WERI-Rb-1 (cell line): ENCODE results near the gene MAGI2.

Source experiments
- DNase-seq: peaks from one replicate; pipeline ENCODE4 v3.0.0-alpha.2; 2020
- H3K27ac ChIP-seq: fragments of 250-450 bp; sonication (Bioruptor Pico); 2 replicates; pipeline ENCODE4 v1.5.1; 2020; ENCODE audit warnings: mild to moderate bottlenecking, moderate library complexity
- H3K27me3 ChIP-seq: fragments of 250-450 bp; sonication (Bioruptor Pico); 2 replicates; pipeline ENCODE4 v1.5.1; 2021; ENCODE audit warnings: mild to moderate bottlenecking, low read depth, moderate library complexity; ENCODE audit not compliant: insufficient read depth, severe bottlenecking
- H3K36me3 ChIP-seq: fragments of 250-450 bp; sonication (Bioruptor Pico); 2 replicates; pipeline ENCODE4 v1.5.1; 2020; ENCODE audit warnings: mild to moderate bottlenecking, moderate library complexity
- H3K4me3 ChIP-seq: 2 replicates; pipeline ENCODE4 v1.5.1; 2011; ENCODE audit warnings: low read depth, mild to moderate bottlenecking, control low read depth, low read length
- H3K9me3 ChIP-seq: fragments of 250-450 bp; sonication (Bioruptor Pico); 2 replicates; pipeline ENCODE4 v1.5.1; 2021; ENCODE audit warnings: mild to moderate bottlenecking, moderate library complexity; ENCODE audit not compliant: severe bottlenecking
- TF ChIP-seq, protein P1 (sequence below): IDR thresholded peaks from 2 replicates; pipeline ENCODE4 v1.5.1; 2011; ENCODE audit warnings: low read depth, mild to moderate bottlenecking, control low read depth, inconsistent platforms, low read length

MAGI2 gene

DNA sequence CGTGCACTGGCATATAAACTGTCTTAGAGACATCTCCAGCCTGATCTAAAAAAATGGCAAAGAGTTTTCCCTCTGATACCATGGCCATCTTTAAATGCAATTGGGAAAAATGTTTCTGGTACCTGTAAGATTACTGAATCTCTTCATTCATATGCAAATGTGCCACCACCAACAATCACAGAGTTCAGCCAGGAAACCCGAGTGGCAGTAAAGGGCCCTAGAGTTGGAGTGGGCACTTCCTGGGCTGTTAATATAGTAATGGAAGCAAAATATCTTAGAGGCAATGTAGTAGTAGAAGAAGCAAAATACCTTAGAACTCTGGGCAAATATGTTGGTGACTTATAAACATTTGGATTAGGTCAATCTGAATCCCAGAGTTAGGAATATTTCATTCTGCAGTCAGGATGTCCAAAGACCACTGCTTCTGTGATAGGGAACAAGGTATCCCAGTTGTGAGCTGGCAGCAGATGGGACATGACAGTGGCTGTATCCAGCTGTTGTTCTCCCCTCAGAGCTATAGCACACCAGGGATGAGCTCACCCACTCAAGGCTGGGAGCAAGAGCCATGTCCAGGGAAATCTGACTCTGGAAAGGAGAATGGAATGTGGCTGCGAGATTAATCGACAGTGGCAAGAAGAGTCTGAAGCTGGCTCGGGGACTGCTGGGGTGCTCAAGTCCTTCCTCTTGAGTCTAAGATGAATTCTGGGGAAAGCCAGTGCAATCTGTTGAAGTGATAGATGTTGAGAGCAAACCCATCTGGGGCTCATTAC, 1322.8 kb downstream of the MAGI2 start:
- H3K27ac ChIP-seq, result no peak overlapping the region
- TF ChIP-seq, protein P1, sequence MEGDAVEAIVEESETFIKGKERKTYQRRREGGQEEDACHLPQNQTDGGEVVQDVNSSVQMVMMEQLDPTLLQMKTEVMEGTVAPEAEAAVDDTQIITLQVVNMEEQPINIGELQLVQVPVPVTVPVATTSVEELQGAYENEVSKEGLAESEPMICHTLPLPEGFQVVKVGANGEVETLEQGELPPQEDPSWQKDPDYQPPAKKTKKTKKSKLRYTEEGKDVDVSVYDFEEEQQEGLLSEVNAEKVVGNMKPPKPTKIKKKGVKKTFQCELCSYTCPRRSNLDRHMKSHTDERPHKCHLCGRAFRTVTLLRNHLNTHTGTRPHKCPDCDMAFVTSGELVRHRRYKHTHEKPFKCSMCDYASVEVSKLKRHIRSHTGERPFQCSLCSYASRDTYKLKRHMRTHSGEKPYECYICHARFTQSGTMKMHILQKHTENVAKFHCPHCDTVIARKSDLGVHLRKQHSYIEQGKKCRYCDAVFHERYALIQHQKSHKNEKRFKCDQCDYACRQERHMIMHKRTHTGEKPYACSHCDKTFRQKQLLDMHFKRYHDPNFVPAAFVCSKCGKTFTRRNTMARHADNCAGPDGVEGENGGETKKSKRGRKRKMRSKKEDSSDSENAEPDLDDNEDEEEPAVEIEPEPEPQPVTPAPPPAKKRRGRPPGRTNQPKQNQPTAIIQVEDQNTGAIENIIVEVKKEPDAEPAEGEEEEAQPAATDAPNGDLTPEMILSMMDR, result no peak
- DNase-seq, result no peak
- no peaks in the 10 kb centered on the region for H3K9me3 ChIP-seq
- H3K36me3 ChIP-seq, result no peaks in the 10 kb centered on the region
- no peak overlapping the region for H3K4me3 ChIP-seq
- H3K27me3 ChIP-seq, result no peaks in the 10 kb centered on the region

DNA sequence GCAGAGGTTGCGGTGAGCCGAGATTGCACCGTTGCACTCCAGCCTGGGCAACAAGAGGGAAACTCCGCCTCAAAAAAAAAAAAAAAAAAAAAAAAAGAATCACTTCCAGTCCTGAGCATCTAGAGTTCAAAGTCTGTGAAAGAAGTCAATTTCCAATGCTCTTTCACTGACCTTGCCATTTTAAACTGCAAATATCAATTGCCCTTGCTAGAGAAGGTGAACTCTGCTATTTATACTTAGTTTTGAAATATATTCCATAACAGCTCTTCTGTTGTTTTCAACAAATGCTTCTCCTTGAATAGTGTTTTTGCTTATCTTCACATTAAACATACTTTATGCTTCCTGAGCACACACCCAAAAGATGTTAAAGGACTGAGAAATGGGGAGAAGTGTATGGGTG, 1323.6 kb downstream of the MAGI2 start:
- H3K36me3 ChIP-seq, result no peaks in the 10 kb centered on the region

DNA sequence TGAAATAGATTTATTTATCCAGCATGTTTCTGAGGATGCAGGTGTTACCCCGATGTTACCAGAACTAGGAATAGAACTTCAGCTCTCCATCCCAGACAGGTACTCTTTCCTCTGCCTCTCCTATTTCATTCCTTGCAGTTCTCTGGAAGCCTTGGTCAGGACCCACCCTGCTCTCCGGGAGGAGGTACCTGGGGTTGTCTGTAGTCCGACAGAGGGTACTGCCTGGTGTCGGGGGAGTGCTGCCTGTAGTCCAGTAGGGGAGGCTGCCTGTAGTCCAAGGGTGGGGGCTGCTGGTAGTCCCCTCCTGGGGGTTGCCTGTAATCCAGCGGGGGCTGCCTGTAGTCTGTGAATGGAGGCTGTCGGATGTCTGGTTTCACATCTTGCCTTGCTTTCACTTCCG, 1326.5 kb downstream of the MAGI2 start:
- Histone ChIP-seq H3K4me3 (no peak overlapping the region), H3K27me3 (no peaks in the 10 kb centered on the region), H3K36me3 (no peaks in the 10 kb centered on the region), H3K27ac (no peak overlapping the region), H3K9me3 (no peaks in the 10 kb centered on the region)
- DNase-seq, result no peak
- TF ChIP-seq, protein P1, result no peak

More for the DNA sequence above, 1323.6 kb downstream of the MAGI2 start:
- Histone ChIP-seq H3K27me3 (no peaks in the 10 kb centered on the region), H3K27ac (no peak overlapping the region), H3K9me3 (no peaks in the 10 kb centered on the region), H3K4me3 (no peak overlapping the region)
- no peak for DNase-seq
- TF ChIP-seq, protein P1, result no peak

DNA sequence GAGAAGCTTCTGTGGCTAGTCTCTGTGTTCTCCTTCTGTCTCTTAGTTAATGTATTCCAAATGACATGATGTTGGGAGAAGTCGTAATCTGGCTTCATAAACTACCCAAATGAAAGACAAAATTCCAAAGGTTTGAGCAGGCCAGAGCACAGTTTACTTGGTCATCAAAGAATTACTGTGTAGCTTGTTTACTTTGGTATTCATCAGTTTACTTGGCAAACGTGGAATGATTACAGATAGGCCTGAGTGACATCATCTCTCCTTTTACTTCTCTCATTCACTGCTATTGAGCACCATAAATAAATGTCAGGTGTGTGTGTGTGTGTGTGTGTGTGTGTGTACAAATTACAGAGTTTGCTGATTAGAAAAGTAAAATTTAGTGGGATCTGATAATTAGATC, 1327.6 kb downstream of the MAGI2 start:
- no peak overlapping the region for H3K27ac ChIP-seq
- DNase-seq, result no peak
- H3K36me3 ChIP-seq, result no peaks in the 10 kb centered on the region
- TF ChIP-seq, protein P1, result no peak
- no peak overlapping the region for H3K4me3 ChIP-seq
- no peaks in the 10 kb centered on the region for H3K27me3 ChIP-seq
- H3K9me3 ChIP-seq, result no peaks in the 10 kb centered on the region

DNA sequence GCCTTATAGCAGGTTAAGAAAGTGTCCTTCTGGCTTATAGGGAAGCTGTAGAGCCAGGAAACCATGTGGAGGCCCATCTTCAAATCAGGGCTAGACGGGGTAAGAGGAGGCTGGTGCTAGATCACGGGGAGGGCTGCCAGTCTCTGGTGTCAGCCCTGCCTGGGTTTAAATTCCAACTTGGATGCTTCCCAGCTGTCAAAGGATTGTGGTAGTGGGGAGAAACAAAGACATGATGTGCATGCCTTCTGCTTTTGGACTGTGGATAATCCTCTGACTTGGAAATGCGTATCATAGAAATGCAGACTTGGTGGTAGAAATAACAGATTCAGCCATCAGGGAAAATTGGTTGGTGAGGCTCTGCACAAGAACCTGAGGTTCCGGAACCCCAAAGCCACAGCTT, 1329.3 kb downstream of the MAGI2 start:
- Histone ChIP-seq H3K9me3 (no peaks in the 10 kb centered on the region), H3K36me3 (no peaks in the 10 kb centered on the region), H3K27ac (no peak overlapping the region), H3K4me3 (no peak overlapping the region), H3K27me3 (no peaks in the 10 kb centered on the region)
- TF ChIP-seq, protein P1, result no peak
- no peak for DNase-seq

DNA sequence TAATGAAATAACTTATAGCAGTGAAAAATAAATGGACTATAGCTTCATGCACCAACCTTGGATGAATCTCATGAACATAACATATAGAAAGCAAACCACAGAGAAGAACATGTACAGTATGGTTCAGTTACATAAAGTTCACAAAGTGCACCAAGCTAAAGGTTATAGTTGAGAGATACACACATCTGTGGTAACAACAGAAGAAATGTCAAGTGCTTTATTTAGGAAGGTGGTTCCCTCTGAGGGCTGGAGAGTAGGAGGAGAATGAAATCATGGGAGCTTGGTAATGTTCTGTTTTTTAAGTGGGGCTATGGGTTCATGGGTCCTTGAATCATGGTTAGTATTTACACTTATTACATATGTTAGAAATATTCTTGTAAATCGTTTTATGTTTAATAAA, 1331.6 kb downstream of the MAGI2 start:
- Histone ChIP-seq H3K4me3 (no peak overlapping the region), H3K36me3 (no peaks in the 10 kb centered on the region), H3K27ac (no peak overlapping the region), H3K9me3 (no peaks in the 10 kb centered on the region), H3K27me3 (no peaks in the 10 kb centered on the region)
- TF ChIP-seq, protein P1, result no peak
- no peak for DNase-seq
